Kidney (tissue), 14 donors: ENCODE results near the gene CSTPP1. TPM values are rescaled to one million over a fixed set of nuclear protein-coding genes. Genes with fewer than 3 reads are reported as not detected.
A peak's percentile ranks its signal among the peaks of the same experiment; 100 is the strongest.

Source experiments
- DNase-seq, 5 donors: peaks; one replicate each; pipeline ENCODE4 v3.0.0-alpha.2; 2013 to 2020
- FAIRE-seq: peaks from 2 replicates; lab custom pipeline; 2012; peaks lifted over from hg19 to GRCh38; lab: Jason Lieb, UNC
- H3K27ac ChIP-seq, 2 donors: one replicate each; pipeline ENCODE4 v1.7.0; 2013; ENCODE audit warnings: low read depth in 2 of 2, low read length in 2 of 2, inconsistent platforms in 1 of 2
- H3K27me3 ChIP-seq: one replicate; pipeline ENCODE4 v1.7.1; 2013; ENCODE audit warnings: low read length, inconsistent platforms; ENCODE audit not compliant: control insufficient read depth, insufficient read depth
- H3K36me3 ChIP-seq, 3 donors: one replicate each; pipeline versions ENCODE4 v1.7.0 to v1.7.1; 2013; ENCODE audit warnings: low read length in 3 of 3, control low read depth in 1 of 3, inconsistent platforms in 1 of 3; ENCODE audit not compliant: insufficient read depth in 3 of 3, control insufficient read depth in 2 of 3
- H3K4me1 ChIP-seq, 3 donors: one replicate each; pipeline versions ENCODE4 v1.7.0 to v1.7.1; 2013; ENCODE audit warnings: low read length in 3 of 3, inconsistent platforms in 1 of 3, low read depth in 1 of 3; ENCODE audit not compliant: control insufficient read depth in 2 of 3, insufficient read depth in 2 of 3
- H3K4me3 ChIP-seq, 3 donors: one replicate each; pipeline versions ENCODE4 v1.7.0 to v1.8.1; 2013; ENCODE audit warnings: low read length in 3 of 3, control low read depth in 1 of 3, inconsistent platforms in 1 of 3
- H3K9ac ChIP-seq, 3 donors: one replicate each; pipeline versions ENCODE4 v1.7.0 to v1.7.1; 2013; ENCODE audit warnings: low read length in 3 of 3, control low read depth in 1 of 3, inconsistent platforms in 1 of 3
- H3K9me3 ChIP-seq, 3 donors: one replicate each; pipeline versions ENCODE4 v1.7.0 to v1.7.1; 2013; ENCODE audit warnings: low read length in 3 of 3, control low read depth in 1 of 3, inconsistent platforms in 1 of 3; ENCODE audit not compliant: control insufficient read depth in 2 of 3, insufficient read depth in 1 of 3
- intact Hi-C: fragments of 100-400 bp; cut with DNase I; formaldehyde crosslinking; loops from one replicate; pipeline ENCODE4 v1.11.1; 2022
- polyA plus RNA-seq: library from polyadenylated mRNA; stranded (reverse); fragments of 350-450 nt; fragmentation: Illumina TruSeq; extraction: RNeasy Lipid Tissue Mini Kit (QIAGEN cat#74804); gene quantifications from one replicate; pipeline ENCODE4 v1.2.3, GENCODE V29; 2014; ENCODE audit warnings: low read depth, low replicate concordance; ENCODE audit not compliant: insufficient read depth
- total RNA-seq: library from RNA; stranded (reverse); fragmentation: NEBNext Ultra II Directional; extraction: Animal tissue kit (Norgen Biotek cat#: 25700); gene quantifications from one replicate; pipeline ENCODE4 v1.2.1, GENCODE V29; 2021
- TF ChIP-seq, protein P1 (sequence below): IDR thresholded peaks from 3 replicates; pipeline ENCODE4 v1.5.1; 2012; ENCODE audit warnings: mild to moderate bottlenecking, moderate library complexity, borderline replicate concordance; ENCODE audit not compliant: insufficient read depth; ENCODE audit errors: extremely low read depth
- donor health status: control.
- donor health status: control.
- donor health status: control.
- donor health status: control.
- donor health status: control.
- donor health status: DM: yes; HTN: yes; CAD: no.
- donor health status: Normal renal cell carcinoma (clear cell type).

The CSTPP1 gene
- total and polyA plus RNA-seq, 2 donors from 2014 or later: 37.4 to 50.3 TPM

- intact Hi-C loops: no loop called here
- Histone ChIP-seq H3K27ac (no peak overlapping the region), H3K4me1 (peaks cover 0 to 3% (median 0%) of the 10 kb centered on the region in 3 donors), H3K9me3 (no peaks in the 10 kb centered on the region), H3K4me3 (no peak overlapping the region), H3K27me3 (no peaks in the 10 kb centered on the region), H3K9ac (no peak overlapping the region), H3K36me3 (no peaks in the 10 kb centered on the region)
- DNase-seq: no peak
- FAIRE-seq: no peak
- TF ChIP-seq, protein P1, sequence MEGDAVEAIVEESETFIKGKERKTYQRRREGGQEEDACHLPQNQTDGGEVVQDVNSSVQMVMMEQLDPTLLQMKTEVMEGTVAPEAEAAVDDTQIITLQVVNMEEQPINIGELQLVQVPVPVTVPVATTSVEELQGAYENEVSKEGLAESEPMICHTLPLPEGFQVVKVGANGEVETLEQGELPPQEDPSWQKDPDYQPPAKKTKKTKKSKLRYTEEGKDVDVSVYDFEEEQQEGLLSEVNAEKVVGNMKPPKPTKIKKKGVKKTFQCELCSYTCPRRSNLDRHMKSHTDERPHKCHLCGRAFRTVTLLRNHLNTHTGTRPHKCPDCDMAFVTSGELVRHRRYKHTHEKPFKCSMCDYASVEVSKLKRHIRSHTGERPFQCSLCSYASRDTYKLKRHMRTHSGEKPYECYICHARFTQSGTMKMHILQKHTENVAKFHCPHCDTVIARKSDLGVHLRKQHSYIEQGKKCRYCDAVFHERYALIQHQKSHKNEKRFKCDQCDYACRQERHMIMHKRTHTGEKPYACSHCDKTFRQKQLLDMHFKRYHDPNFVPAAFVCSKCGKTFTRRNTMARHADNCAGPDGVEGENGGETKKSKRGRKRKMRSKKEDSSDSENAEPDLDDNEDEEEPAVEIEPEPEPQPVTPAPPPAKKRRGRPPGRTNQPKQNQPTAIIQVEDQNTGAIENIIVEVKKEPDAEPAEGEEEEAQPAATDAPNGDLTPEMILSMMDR: no peak
These were observed 171.2 kb downstream of the CSTPP1 start for GRCh38 chr11:47107744-47108143.

- no peaks in the 10 kb centered on the region for H3K9me3 ChIP-seq
- no peak for FAIRE-seq
These were observed 171.7 kb downstream of the CSTPP1 start for GRCh38 chr11:47108214-47108613.

DNA sequence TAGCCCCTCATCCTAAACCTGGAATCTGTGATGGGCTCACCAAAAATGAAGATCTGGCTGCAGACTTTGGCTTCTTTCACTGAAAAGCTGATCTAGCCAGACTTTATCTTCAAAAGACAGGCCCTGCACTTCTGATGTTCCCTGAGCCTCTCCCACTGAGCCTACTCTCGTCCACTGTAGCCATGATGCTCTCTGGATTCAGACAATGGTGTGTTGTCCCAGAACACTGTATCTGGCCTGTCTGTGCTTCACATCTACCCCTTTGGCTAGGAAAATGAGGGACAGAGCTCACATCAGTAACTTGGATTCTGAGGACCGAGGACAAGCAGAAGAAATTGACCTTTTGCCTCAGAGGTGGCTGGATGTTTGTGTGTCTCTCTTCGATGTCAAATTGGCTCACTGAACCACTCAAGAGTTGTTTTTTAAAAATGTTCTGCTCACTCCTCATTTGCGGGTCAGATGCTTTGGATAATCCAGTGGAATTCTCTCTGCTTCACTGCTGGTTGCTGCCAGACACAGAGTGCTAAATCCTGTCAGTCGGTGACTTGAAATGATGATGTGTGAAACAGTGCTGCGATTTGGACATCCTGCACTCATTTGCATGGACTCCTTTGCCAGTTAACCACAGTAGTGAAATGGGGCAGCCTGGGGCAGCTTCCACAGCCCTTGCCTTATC, 172.6 kb downstream of the CSTPP1 start:
- intact Hi-C loops: no loop called here
- H3K36me3 ChIP-seq: no peaks in the 10 kb centered on the region
- TF ChIP-seq, protein P1: no peak
- H3K9ac ChIP-seq: no peak overlapping the region
- H3K27ac ChIP-seq: no peak overlapping the region
- no peak for DNase-seq
- H3K27me3 ChIP-seq: no peaks in the 10 kb centered on the region
- no peaks in the 10 kb centered on the region for H3K9me3 ChIP-seq
- FAIRE-seq: no peak
- H3K4me1 ChIP-seq: peaks cover 0 to 3% (median 0%) of the 10 kb centered on the region in 3 donors
- H3K4me3 ChIP-seq: no peak overlapping the region

More at GRCh38 chr11:47108214-47108613, 171.7 kb downstream of the CSTPP1 start:
- TF ChIP-seq, protein P1: no peak
- Histone ChIP-seq H3K4me3 (no peak overlapping the region), H3K27me3 (no peaks in the 10 kb centered on the region), H3K9ac (no peak overlapping the region), H3K4me1 (peaks cover 0 to 3% (median 0%) of the 10 kb centered on the region in 3 donors), H3K27ac (no peak overlapping the region), H3K36me3 (no peaks in the 10 kb centered on the region)
- intact Hi-C loops: no loop called here
- DNase-seq: peak in 1 of 5 donors; percentile 20
